T-helper 1 cell treated with Interleukin-12 subunit alpha and Interleukin-12 subunit beta and Interleukin-4 antibody, amounts not matched to agents 30 ng/mL and 1 ng/mL, for 36 hours (primary cell): ENCODE data around the gene GGA1. TPM values are rescaled to one million over a fixed set of nuclear protein-coding genes. Genes with fewer than 3 reads are reported as not detected.
"Not testable (repeated sequence)": the region's sequence is repeated elsewhere in the genome, so short reads cannot be mapped to it uniquely, and the experiment has no call there.

ENCODE experiments used
- intact Hi-C: fragments of 100-400 bp; cut with micrococcal nuclease; formaldehyde crosslinking; loops from one replicate; pipeline ENCODE4 v1.15.1; 2024
- total RNA-seq: library from RNA; stranded (reverse); gene quantifications from 2 replicates; pipeline ENCODE4 v1.2.3, GENCODE V29; 2022

Gene GGA1
- total RNA-seq, 1 donor from 2014 or later = 67.2 TPM

DNA sequence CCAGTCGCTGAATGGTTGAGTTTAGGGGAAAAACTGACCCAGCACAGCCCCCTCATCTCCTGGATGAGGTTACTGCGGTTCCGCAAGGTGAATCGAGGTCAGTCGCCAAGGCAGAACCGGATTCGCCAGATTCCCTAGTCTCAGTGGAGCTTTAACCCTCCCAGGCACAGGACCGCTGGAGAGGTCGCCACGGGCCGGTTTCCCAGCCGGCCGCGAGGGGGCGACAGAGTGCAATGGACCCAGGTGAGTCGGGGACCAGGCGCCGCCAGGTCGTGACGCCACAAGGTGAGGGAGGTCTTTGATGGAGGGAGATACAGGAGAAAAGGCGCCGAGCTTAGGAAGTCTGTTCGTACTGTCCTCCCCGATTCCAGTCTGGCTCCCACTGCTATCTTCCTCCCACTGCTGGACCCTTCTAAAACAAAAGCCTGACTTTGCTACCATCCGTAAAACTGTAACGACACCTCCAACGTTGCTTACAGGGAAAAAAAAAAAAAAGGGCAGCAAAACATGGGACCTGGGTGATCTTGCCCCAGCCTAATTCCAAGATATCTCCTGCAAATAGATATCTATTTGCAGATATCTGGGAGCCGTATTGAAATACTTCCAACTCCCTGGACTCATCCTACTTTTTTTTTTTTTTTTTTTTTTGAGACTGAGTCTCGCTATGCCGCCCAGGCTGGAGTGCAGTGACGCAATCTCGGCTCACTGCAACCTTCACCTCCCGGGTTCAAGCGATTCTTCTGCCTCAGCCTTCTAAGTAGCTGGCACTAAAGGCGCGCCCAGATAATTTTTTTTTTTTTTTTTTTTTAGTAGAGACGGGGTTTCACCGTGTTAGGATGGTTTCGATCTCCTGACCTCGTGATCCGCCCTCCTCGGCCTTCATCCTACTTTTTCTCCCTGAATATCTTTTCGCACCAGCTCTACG lies 1.4 kb upstream of the GGA1 start:
- intact Hi-C loops = loop anchor here (1.0 to 5.0 kb wide), 8 partner anchors 70 to 595 kb away; partner anchors contain the start of genes C22orf23, MAFF, PLA2G6 and POLR2F

DNA sequence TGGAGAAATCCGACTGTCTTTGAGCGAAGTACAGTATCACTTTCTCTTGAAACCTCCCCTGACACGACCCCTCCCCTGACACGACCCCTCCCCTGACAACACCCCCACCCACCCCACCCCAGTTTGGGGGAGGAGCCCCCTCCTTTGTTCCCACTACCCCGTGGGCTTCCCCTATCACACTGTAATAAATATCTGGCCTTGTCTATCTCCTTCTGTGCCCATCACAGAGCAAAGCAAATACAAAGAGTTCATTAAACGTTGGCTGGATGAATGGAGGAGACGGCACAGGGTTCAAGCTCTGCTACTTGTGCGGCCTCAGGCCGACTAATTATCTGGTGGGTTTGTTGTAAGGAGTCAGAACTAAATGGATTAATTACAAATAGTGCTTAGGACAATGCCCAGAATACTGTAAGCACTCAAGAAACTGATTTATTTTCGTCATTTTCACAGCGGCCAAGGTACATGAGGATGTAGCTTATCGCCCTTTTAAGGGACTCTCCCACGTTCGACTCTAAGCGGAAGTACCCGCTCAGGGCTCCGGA lies 628 bp upstream of the GGA1 start:
- intact Hi-C loops = loop anchor here (1.0 to 5.0 kb wide), 21 partner anchors 16 to 1219 kb away; partner anchors contain the start of genes ANKRD54, C22orf23, EIF3D and EIF3L

DNA sequence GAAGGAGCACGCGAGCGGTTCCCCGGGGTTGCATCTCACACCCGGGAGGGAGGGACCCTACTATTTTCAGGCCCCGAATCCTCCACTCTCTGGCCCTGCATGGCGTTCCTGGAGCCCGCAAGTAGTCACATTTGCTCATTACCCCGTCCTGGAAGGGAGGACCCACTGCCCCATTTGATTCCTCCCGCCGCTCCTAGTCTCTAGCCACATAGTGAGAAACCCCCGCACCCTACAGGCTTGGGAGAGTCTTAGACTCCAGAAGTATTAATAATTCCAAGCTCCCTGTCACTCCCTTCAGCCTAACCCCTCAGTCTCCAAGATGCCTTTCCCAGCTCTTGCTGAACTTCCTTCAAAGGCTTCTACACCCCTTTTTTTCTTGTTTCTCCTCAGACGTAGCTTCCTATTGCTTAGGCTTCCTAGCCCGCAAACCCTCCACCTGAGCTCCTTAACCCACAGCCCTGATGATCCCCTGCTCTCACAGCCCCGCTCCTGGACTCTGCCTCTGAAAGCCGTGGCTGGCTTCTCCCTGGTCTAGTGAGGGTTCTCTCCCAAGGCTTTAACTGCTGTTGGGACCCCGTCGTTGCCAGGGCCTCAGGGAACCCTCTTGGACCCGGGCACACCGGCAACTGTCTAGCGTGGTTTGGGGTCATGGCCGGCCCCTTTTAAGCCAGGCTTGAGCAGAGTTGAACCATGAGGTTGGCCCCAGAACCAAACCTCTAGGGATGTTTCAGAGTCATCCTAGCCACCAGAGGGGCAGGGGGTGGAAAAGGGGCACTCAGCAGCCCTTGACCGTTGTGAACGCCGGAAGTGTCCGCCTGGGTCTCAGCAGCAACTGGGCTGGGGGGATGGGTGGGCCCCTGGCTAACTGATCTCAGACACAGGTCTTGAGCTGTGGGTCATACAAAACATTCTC lies 862 bp downstream of the GGA1 start:
- intact Hi-C loops = loop anchor here (1.0 to 5.0 kb wide), 10 partner anchors 14 to 1221 kb away; partner anchors contain the start of genes C22orf23, IL2RB, MAFF and PLA2G6

DNA sequence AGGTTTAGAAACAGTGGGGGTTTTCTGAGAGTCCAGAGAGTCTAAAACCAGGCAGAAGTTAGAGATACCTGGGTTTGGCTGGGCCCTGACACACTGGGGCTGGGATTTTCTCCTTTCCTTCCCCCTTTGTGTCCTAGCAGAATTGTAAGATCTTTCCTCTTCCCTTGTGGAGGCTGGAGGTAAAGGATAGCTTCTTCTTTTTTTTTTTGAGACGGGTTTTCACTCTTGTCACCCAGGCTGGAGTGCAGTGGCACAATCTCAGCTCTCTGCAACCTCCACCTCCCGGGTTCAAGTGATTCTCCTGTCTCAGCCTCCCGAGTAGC lies 1.5 kb downstream of the GGA1 start:
- intact Hi-C loops = not testable (repeated sequence)

DNA sequence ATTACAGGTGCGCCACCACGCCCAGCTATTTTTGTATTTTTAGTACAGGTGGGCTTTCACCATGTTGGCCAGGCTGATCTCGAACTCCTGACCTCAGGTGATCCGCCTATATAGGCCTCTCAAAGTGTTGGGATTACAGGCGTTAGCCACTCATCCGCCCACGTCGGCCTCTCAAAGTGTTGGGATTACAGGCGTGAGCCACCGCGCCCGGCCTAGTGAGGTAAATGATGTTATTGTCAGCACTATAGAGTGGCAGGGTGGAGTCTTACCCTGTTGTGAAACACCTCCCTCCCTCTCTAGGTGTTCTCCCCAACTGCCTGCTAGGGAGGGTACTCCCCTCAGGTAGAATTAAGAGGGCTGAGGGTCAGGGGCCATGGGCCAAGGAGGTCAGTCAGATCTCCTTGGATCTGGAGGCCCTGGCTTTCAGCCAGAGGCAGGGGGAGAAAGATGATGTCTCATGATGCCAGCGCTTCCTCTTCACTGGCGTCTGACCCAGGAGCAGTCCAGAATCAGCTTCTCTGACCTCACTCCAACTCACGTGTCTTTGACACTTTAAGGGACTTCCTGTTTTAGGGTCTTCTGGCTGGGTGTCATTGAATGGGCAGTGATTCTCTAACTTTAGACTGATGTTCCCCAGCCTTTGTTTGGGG lies 2.0 kb downstream of the GGA1 start:
- intact Hi-C loops = no loop called here

DNA sequence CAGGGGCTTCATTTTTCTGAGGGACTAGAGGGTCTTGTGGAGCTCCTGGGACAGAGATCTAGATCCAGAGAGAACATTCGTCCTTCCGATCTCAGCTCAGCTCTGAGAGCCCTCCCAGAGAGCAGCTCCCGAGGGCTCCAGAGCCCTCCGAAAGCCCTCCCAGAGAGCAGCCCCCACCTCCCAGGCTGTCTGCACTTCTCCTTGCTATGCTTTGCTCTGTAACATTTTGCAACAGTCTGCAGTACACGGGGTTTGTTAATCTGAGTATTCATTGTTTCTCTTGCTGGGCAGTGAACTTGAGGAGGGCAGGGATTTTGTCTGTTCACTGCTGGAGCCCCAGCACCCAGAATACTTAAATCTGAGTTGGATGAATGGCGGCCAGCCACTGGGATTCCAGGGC lies 2.6 kb downstream of the GGA1 start:
- intact Hi-C loops = no loop called here

DNA sequence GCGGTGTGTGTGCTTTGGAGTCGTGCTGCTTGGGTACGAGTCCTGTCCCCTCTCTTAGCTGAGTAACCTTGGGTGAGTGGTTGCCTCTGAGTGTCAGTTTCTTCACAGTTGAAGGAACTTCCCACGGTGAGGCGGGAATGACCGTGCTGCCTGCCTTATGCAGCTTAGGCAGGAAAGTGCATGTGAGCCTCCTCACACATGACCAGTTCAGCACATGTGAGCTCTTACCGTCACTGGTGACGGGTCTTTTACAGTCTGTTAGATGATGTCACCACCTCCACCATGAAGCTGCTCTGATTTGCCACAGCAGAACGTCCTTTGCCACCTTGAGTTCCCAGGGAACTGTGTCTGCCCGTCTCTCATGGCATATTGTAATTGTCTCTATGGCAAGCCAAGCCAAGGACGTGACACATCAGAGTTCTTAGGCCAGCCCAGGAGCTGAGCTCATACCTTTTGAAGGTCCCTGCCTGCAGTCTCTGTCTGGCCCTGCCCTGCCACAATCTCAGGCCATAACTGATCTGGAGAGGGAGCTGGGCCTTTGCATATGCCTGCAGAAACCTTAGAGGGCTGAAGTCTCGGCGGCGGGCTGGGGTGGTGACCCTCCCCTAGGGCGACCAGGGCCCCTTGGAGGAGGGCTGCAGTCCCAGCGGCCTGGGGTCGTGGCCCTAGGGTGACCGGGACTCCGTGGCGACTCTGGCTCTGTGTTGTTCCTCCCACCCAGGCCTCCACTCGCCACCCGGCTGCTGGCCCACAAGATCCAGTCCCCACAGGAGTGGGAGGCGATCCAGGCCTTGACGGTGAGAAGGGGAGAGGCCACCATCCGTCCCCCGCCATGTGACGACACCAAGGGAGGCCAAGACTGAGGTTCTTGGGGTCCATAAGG lies 7.8 kb downstream of the GGA1 start:
- intact Hi-C loops = no loop called here

DNA sequence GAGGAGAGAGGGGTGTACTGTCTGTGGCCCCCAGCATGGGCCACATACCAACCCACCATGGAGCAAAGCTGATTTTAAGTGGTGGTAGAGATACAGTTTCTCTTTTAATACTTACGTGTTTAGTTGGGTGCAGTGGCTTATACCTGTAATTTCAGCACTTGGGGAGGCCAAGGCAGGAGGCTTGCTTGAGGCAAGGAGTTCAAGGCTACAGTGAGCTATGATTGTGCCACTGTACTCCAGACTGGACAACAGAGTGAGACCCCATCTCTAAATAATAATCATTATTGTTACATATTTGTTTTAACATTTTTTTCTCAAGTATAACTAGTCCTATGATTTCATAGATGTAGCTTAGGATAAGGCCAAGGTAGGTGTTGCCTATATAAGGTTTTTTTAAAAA lies 8.8 kb downstream of the GGA1 start:
- intact Hi-C loops = no loop called here

DNA sequence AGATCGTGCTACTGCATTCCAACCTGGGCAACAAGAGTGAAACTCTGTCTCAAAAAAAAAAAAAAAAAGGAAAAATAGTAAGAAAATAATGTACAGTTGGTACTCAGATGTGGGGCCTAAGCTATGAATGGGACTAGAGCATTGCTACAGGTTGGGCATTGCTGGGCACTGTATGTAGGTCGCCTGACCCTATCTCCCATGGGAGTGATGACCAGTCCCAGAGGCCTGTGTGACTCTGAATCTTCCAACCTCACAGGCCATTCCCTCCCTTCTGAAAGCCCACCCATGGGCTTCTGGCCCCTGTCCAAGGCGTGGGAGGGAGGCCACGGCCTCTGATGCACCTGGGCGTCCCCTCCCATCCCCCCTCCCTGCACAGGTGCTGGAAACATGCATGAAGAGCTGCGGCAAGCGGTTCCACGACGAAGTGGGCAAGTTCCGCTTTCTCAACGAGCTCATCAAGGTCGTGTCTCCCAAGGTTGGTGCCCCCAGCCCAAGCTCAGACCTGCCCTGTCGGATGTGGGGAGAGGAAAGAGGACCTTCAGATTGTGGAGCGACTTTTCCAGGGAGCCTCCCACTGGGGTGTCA lies 9.5 kb downstream of the GGA1 start:
- intact Hi-C loops = no loop called here

DNA sequence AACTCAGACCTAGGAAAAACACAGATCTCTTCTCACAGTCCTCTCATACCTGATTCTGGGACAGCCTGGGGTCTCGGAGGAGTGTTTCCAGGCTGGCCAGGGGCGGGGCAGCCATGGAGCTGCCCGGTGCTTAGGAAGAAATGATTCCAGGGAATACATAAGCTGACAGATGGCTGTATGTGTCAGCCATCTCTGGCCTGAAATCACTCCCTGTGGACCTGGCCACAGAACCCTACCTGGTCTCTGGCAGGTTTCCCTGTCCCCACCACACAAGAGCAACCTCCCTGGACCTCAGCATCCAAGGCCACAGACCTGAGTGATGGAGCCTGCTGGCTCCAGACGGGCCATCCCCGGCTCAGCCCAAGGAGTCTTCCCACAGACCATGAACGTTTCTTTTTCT lies 10.0 kb downstream of the GGA1 start:
- intact Hi-C loops = no loop called here

DNA sequence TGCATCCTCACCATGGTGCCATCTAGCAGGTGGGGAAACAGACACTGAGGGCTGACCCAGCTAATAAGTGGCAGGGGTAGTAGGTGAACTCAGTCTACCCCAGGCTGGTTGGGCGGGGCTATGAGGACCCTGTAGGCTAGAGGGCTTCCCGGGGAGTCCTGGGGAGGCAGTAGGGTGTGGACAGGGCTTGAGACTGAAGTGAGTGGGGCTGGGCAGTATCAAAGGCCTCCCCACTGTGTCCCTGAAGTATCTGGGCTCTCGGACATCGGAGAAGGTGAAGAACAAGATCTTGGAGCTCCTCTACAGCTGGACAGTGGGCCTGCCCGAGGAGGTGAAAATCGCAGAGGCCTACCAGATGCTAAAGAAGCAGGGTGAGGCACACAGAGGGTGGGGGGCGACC lies 11.4 kb downstream of the GGA1 start:
- intact Hi-C loops = no loop called here

DNA sequence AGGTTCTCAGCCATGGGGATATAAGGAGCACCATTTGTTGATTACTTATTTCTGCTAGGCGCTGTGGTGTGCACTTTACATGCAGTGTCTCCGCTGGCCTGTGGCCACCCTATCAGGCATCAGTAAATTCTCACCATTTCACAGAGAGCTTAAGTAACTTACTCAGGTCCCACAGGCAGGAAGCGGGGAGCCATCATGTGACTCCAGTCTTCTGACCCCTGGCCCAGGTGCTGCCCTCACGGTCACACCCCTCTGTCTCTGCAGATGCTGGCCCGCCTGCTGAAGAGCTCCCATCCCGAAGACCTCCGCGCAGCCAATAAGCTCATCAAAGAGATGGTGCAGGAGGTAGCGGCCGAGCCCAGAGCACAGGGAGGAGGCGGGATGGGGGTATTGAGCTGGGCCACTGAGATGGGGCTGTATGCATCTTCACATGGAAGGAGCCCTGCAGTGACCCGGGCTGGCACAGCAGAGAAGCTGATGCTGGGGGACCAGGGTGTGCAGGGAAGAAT lies 12.8 kb downstream of the GGA1 start:
- intact Hi-C loops = no loop called here

DNA sequence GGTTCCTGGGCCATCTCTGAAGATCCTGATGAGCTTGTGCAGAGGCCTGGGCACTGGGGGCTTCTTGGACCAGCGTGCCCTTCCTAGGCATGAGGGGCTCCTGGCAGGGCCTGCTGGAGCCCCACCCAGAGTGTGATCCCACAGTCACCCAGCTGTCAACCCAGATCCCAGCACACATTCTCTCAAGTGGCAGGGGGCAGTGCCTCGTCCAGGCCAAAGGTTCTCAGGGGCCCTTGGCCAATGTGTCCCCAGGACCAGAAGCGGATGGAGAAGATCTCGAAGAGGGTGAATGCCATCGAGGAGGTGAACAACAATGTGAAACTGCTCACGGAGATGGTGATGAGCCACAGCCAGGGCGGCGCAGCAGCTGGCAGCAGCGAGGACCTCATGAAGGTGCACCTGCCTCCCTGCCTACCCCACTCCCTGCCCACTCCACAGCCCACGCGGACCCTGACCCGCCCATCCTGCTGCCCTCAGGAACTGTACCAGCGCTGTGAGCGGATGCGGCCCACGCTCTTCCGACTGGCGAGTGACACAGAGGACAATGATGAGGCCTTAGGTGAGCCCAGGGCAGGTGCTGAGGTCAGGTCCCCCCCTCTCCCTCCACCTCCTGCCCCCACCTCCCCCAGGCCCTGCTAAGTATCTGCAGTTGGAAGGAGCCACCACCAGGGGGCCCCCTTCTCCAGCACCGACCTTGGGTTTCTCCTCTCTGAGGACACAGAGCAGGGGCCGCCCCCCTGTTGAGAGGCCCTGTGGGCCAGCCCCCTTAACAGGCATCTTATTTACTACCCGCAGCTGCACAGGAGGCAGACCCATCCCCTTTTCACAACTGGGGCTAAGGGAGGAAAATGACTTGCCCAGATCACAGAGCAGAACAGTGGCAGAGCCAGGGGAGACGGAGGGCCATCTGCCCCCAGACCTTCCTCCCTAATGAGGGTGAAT lies 14.7 kb downstream of the GGA1 start:
- intact Hi-C loops = loop anchor here (1.0 to 2.0 kb wide), 6 partner anchors 11 to 58 kb away; partner anchors contain the start of genes PDXP and SH3BP1

DNA sequence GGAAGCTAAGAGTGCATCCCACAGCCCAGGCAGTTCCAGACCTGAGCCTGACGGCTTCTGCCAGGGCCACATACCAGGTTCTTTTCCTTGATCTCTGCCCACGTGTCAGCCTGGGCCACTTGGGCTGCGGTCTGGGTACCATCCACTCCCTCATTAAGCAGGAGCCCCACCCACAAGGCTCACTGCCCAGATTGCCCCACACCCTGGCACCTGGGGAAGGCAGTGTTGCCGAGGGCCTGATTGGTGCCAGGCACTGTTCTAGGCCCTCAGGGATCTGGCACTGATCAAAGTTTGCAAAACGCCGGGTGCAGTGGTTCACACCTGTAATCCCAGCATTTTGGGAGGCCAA lies 15.4 kb downstream of the GGA1 start:
- intact Hi-C loops = no loop called here

DNA sequence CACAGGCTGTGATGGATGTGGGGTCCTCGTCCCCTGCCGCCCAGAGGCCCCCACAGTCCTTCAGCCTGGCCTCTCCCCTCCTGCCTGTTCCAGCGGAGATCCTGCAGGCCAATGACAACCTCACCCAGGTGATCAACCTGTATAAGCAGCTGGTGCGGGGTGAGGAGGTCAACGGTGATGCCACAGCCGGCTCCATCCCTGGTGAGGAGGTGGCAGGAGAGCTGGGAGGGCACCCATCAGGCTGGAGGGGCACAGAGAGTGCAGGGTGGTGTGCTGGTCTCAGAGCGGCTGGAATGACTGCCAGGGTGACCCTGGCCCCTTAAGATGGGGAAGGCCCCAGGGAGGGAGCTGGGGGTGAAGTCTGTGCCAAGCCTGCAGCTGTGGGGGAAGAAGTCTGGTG lies 16.2 kb downstream of the GGA1 start:
- intact Hi-C loops = no loop called here

DNA sequence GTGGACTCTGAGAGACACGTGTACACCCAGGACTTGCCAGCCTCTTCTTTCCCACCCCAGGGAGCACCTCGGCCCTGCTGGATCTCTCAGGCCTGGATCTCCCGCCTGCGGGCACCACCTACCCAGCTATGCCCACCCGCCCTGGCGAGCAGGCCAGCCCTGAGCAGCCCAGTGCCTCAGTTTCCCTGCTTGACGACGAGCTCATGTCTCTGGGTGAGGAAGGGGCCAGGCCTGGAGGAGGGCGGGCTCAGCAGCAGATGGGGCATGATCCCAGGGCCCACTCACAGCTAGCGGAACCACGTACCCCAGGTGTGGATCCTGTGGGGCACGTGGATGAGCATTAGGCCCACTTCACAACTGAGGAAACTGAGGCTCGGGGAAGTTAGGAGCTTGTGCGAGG lies 17.1 kb downstream of the GGA1 start:
- intact Hi-C loops = no loop called here

DNA sequence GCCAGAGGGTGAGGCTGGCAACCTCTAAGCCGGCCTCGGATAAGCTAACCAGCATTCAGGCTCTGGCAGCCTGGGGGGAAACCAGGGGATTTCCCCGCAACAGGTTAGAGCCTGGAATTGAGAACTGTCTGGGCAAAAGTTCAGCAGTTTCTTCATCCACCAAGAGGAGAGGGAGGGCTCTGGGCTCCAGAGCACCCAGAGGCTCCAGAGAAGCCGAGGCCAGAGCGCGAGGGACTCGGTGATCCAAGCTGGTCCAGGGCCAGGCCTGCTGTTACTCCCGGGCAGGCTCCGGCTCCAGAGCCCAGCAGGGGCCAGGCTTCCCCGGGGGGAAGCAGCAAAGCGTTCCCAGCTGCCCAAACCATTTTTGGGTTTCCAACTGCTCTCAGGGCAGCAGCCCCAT lies 17.5 kb downstream of the GGA1 start:
- intact Hi-C loops = no loop called here

DNA sequence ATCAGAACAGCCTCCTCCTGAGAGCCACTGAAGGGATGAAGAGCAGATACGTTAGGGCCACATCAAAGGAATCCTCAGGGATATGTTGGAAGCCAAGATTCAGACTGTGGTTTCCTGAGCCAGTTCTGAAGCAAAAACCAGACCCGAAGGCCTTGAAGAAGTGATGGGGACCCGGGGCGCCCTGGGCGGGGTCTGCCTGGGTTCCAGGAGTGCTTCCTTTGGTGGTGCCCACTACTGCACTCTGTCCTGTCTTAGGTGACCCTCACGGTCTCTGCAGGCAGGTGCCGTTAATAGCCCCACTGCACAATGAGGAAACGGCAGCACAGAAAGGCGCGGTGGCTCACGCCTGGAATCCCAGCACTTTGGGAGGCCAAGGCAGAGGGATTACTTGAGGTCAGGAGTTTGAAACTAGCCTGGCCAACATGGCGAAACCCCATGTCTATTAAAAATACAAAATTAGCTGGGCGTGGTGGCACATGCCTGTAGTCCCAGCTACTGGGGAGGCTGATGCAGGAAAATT lies 18.0 kb downstream of the GGA1 start:
- intact Hi-C loops = loop anchor here (1.0 kb wide), 1 partner anchor 12 kb away; no protein-coding TSS in a partner anchor
